PC-3 (cell line): ENCODE measurements around the gene CTF1. TPM values are rescaled to one million over a fixed set of nuclear protein-coding genes. Genes with fewer than 3 reads are reported as not detected.
A peak's percentile ranks its signal among the peaks of the same experiment; 100 is the strongest.

ENCODE experiments used
- ATAC-seq: fragments of 200-7000 bp; cut with Tn5 transposase; 2 replicates; pipeline ENCODE4 v1.9.1; 2020; ENCODE audit warnings: mild to moderate bottlenecking, moderate library complexity
- BruUV-seq: library from RNA; stranded (reverse); fragments of 400-500 nt; replicated peaks from 2 replicates; lab custom pipeline; 2021; lab: Mats Ljungman, UMichigan
- CTCF ChIA-PET: fragments of 300-600 bp; sonication (Branson Sonifier 250); formaldehyde crosslinking; loops from one replicate; lab custom pipeline; 2022; ENCODE audit warnings: antibody characterized with exemption; lab: Charles Lee
- POLR2A ChIA-PET: fragments of 300-600 bp; sonication (Branson Sonifier 250); formaldehyde crosslinking; loops from one replicate; lab custom pipeline; 2022; ENCODE audit warnings: antibody characterized with exemption; ENCODE audit not compliant: unreplicated experiment; lab: Charles Lee
- DNase-seq: peaks from one replicate; pipeline ENCODE4 v3.0.0-alpha.2; 2015
- H2AFZ ChIP-seq: fragments of 300-600 bp; sonication (generic); 2 replicates; pipeline ENCODE4 v1.6.0; 2016; ENCODE audit warnings: antibody characterized with exemption, low read length
- H3F3A ChIP-seq: fragments of 300-600 bp; sonication (generic); one replicate; pipeline ENCODE4 v1.6.0; 2017; ENCODE audit warnings: antibody characterized with exemption, low read length, control low read depth, mild to moderate bottlenecking; ENCODE audit not compliant: unreplicated experiment
- H3K27ac ChIP-seq: fragments of 300-600 bp; sonication (generic); 2 replicates; pipeline ENCODE4 v1.5.1; 2016; ENCODE audit warnings: mild to moderate bottlenecking, low read length
- H3K27me3 ChIP-seq: fragments of 300-600 bp; sonication (generic); 2 replicates; pipeline ENCODE4 v1.6.1; 2016; ENCODE audit warnings: low read length, mixed read lengths
- H3K36me3 ChIP-seq: fragments of 300-600 bp; sonication (generic); 2 replicates; pipeline ENCODE4 v1.6.1; 2016; ENCODE audit warnings: low read depth, mixed run types, low read length, mixed read lengths
- H3K4me1 ChIP-seq: fragments of 300-600 bp; sonication (generic); 2 replicates; pipeline ENCODE4 v1.5.1; 2016; ENCODE audit warnings: low read length; ENCODE audit not compliant: insufficient read depth
- H3K4me2 ChIP-seq: fragments of 300-600 bp; sonication (generic); 2 replicates; pipeline ENCODE4 v1.6.0; 2016; ENCODE audit warnings: low read length
- H3K4me3 ChIP-seq: fragments of 300-600 bp; sonication (generic); 2 replicates; pipeline ENCODE4 v1.5.1; 2016; ENCODE audit warnings: mild to moderate bottlenecking, low read length, mixed read lengths
- H3K79me2 ChIP-seq: fragments of 300-600 bp; sonication (generic); 2 replicates; pipeline ENCODE4 v1.6.1; 2017; ENCODE audit warnings: low read length, mixed read lengths
- H3K9ac ChIP-seq: fragments of 300-600 bp; sonication (generic); 2 replicates; pipeline ENCODE4 v1.6.0; 2016; ENCODE audit warnings: mild to moderate bottlenecking, low read length
- H3K9me2 ChIP-seq: fragments of 300-600 bp; sonication (generic); replicated peaks from 2 replicates; pipeline ENCODE4 v1.6.1; 2016; ENCODE audit warnings: mixed run types, low read length, mixed read lengths
- H3K9me3 ChIP-seq: fragments of 300-600 bp; sonication (generic); 2 replicates; pipeline ENCODE4 v1.6.1; 2016; ENCODE audit warnings: low read length, mixed read lengths
- H4K20me1 ChIP-seq: fragments of 300-600 bp; sonication (generic); 2 replicates; pipeline ENCODE4 v1.6.1; 2016; ENCODE audit warnings: low read length, mixed read lengths
- CTCF ChIP-seq: fragments of 300-600 bp; sonication (generic); conservative IDR thresholded peaks from 2 replicates; pipeline ENCODE4 v1.5.1; 2017; ENCODE audit warnings: antibody characterized with exemption, low read depth, mild to moderate bottlenecking, low read length
- EZH2 ChIP-seq: fragments of 300-600 bp; sonication (generic); IDR thresholded peaks from one replicate; pipeline ENCODE4 v1.6.1; 2017; ENCODE audit warnings: antibody characterized with exemption, mild to moderate bottlenecking, low read length; ENCODE audit not compliant: unreplicated experiment
- EZH2phosphoT487 ChIP-seq: fragments of 300-600 bp; sonication (generic); IDR thresholded peaks from 2 replicates; pipeline ENCODE4 v1.6.1; 2018; ENCODE audit warnings: mild to moderate bottlenecking, antibody characterized with exemption, low read length, borderline replicate concordance
- intact Hi-C: fragments of 100-400 bp; cut with micrococcal nuclease; formaldehyde crosslinking; loops from 2 replicates; pipeline ENCODE4 v1.9.0; 2023
- total RNA-seq: library from RNA; depleted of rRNA; stranded (reverse); fragments of >200 nt; gene quantifications from 2 replicates; pipeline ENCODE4 v1.2.3, GENCODE V29; 2014

The CTF1 gene
- total RNA-seq, 1 experiment from 2014 or later, result 0.29 TPM

GRCh38 chr16:30930160-30930571, 33.8 kb downstream of the CTF1 start:
- Histone ChIP-seq H3K79me2 (no peaks in the 10 kb centered on the region), H3K36me3 (no peaks in the 10 kb centered on the region; the same call in 1 of the 2 replicates), H3K4me2 (no peak overlapping the region), H3K27ac (no peak overlapping the region), H3K4me3 (no peak overlapping the region), H3K9me2 (no peaks in the 10 kb centered on the region), H3F3A (no peaks in the 10 kb centered on the region), H2AFZ (no peak overlapping the region), H3K27me3 (no peaks in the 10 kb centered on the region), H4K20me1 (no peaks in the 10 kb centered on the region), H3K9me3 (no peaks in the 10 kb centered on the region), H3K9ac (no peak overlapping the region), H3K4me1 (no peaks in the 10 kb centered on the region)
- ATAC-seq (no peak), DNase-seq (no peak)
- no peak for TF ChIP-seq EZH2phosphoT487
- TF ChIP-seq EZH2, result no peak
- no peak for TF ChIP-seq CTCF
- CTCF ChIA-PET, result no interaction called here
- no TSS peak for BruUV-seq
- POLR2A ChIA-PET, result no interaction called here
- intact Hi-C loops, result no loop called here

GRCh38 chr16:30931068-30931650, 34.7 kb downstream of the CTF1 start:
- BruUV-seq, result no TSS peak
- no peak overlapping the region for H3K9ac ChIP-seq
- DNase-seq (no peak), ATAC-seq (no peak)
- no peak overlapping the region for H3K4me3 ChIP-seq
- no peak overlapping the region for H2AFZ ChIP-seq
- intact Hi-C loops, result no loop called here
- no peak for TF ChIP-seq CTCF
- no peak for TF ChIP-seq EZH2phosphoT487
- H3K4me2 ChIP-seq, result no peak overlapping the region
- H4K20me1 ChIP-seq, result no peaks in the 10 kb centered on the region
- H3K79me2 ChIP-seq, result no peaks in the 10 kb centered on the region
- ChIA-PET CTCF (no interaction called here), POLR2A (no interaction called here)
- H3K4me1 ChIP-seq, result no peaks in the 10 kb centered on the region
- H3F3A ChIP-seq, result no peaks in the 10 kb centered on the region
- H3K36me3 ChIP-seq, result no peaks in the 10 kb centered on the region; the same call in 1 of the 2 replicates
- H3K9me3 ChIP-seq, result no peaks in the 10 kb centered on the region
- no peaks in the 10 kb centered on the region for H3K27me3 ChIP-seq
- no peak overlapping the region for H3K27ac ChIP-seq
- no peaks in the 10 kb centered on the region for H3K9me2 ChIP-seq

DNA sequence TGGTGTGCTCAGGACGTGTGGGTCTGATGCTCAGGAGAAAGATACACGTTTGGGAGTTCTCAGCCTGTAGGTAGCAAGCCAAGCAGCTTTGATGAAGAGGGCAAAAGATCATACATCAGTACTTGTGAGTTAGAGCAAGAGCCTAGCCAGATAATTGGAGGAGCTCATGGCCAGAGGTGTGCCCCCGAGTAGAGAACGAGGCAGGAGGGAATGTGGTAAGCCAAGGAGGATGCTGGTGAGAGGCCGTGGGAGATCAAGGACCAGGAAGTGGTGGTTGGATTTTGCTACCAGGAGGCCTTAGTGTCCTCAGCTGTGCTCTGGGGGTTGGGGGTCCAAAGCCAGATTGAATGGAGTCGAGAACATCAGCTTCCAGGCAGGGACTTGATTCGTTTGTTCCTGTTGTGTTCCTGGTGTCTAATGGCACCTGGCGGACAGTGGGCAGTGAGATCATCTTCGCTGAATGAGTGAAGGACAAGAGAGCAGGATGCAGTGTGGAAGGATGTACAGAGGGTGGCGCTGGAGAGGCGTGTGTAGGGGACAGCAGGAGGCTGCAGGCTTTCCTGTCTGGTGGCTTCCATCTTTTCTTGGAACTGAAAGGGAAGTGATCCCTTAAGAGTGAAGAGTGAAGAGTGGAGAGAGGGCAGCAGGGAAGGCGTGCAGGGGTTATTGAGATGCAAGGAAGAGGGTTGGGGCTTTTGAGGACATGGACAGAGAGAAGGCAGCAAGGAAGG, 38.6 kb downstream of the CTF1 start:
- ChIA-PET CTCF (no interaction called here), POLR2A (no interaction called here)
- H3F3A ChIP-seq, result no peaks in the 10 kb centered on the region
- no peak overlapping the region for H3K27ac ChIP-seq
- TF ChIP-seq EZH2phosphoT487 (no peak), CTCF (peak; percentile 59), EZH2 (no peak)
- no peaks in the 10 kb centered on the region for H3K79me2 ChIP-seq
- no peak overlapping the region for H3K4me2 ChIP-seq
- intact Hi-C loops, result no loop called here
- 0 out of 2 replicates have a peak, but pooled peaks cover 4% of the 10 kb centered on the region for H3K4me1 ChIP-seq
- no peak overlapping the region for H2AFZ ChIP-seq
- ATAC-seq (peak; percentile 31; the same call in 1 of the 2 replicates), DNase-seq (peak; percentile 43)
- no peak overlapping the region for H3K9ac ChIP-seq
- no TSS peak for BruUV-seq
- no peaks in the 10 kb centered on the region for H3K9me2 ChIP-seq
- no peaks in the 10 kb centered on the region for H3K9me3 ChIP-seq
- H3K36me3 ChIP-seq, result no peaks in the 10 kb centered on the region; the same call in 1 of the 2 replicates
- no peaks in the 10 kb centered on the region for H4K20me1 ChIP-seq
- H3K27me3 ChIP-seq, result no peaks in the 10 kb centered on the region
- no peak overlapping the region for H3K4me3 ChIP-seq
